ENCODE measurements around the gene IPMK. TPM values are rescaled to one million over a fixed set of nuclear protein-coding genes. Genes with fewer than 3 reads are reported as not detected.
"Not testable (repeated sequence)": the region's sequence is repeated elsewhere in the genome, so short reads cannot be mapped to it uniquely, and the experiment has no call there.

Gene IPMK
- total RNA-seq, 4 donors from 2014 or later: 0.26 to 10.8 (median 3.8) TPM

- H3K4me1 ChIP-seq: no peaks in the 10 kb centered on the region
Observed at GRCh38 chr10:58157076-58157766, 110.5 kb downstream of the IPMK start.

GRCh38 chr10:58155941-58156340, 111.8 kb downstream of the IPMK start:
- DNase-seq; H3K9me3 ChIP-seq; H3K4me1 ChIP-seq; H3K36me3 ChIP-seq; H3K4me3 ChIP-seq; H3K27ac ChIP-seq; intact Hi-C loops (cut with DNase I; ENCODE audit: low total_unique reads); H3K27me3 ChIP-seq: not testable (repeated sequence)

More at GRCh38 chr10:58157076-58157766, 110.5 kb downstream of the IPMK start:
- intact Hi-C loops (cut with DNase I; ENCODE audit: low total_unique reads): no loop called here
- Histone ChIP-seq H3K36me3 (no peaks in the 10 kb centered on the region), H3K9me3 (no peaks in the 10 kb centered on the region), H3K4me3 (no peak overlapping the region), H3K27ac (no peak overlapping the region), H3K27me3 (no peaks in the 10 kb centered on the region)
- no peak for TF ChIP-seq CTCF (IDR thresholded peaks at IDR 0.05)
- TF ChIP-seq POLR2A (IDR thresholded peaks at IDR 0.05): no peak
- DNase-seq: no peak

- H3K4me3 ChIP-seq: no peak overlapping the region
Observed at GRCh38 chr10:58153751-58154150, 113.9 kb downstream of the IPMK start.

GRCh38 chr10:58152673-58153263, 114.9 kb downstream of the IPMK start:
- no peaks in the 10 kb centered on the region for H3K4me1 ChIP-seq
- H3K27ac ChIP-seq: no peak overlapping the region
- H3K4me3 ChIP-seq: no peak overlapping the region
- TF ChIP-seq CTCF (IDR thresholded peaks at IDR 0.05): peak in 3 of 4 experiments; percentile 21 to 40 (median 29)
- TF ChIP-seq POLR2A (IDR thresholded peaks at IDR 0.05): no peak
- intact Hi-C loops (cut with DNase I; ENCODE audit: low total_unique reads): no loop called here
- no peaks in the 10 kb centered on the region for H3K27me3 ChIP-seq
- H3K9me3 ChIP-seq: no peaks in the 10 kb centered on the region
- no peaks in the 10 kb centered on the region for H3K36me3 ChIP-seq
- peak in 1 of 2 donors; percentile 13 for DNase-seq

More at GRCh38 chr10:58153751-58154150, 113.9 kb downstream of the IPMK start:
- no peak for TF ChIP-seq CTCF (IDR thresholded peaks at IDR 0.05)
- TF ChIP-seq POLR2A (IDR thresholded peaks at IDR 0.05): no peak
- Histone ChIP-seq H3K9me3 (no peaks in the 10 kb centered on the region), H3K27me3 (no peaks in the 10 kb centered on the region), H3K27ac (no peak overlapping the region), H3K36me3 (no peaks in the 10 kb centered on the region), H3K4me1 (no peaks in the 10 kb centered on the region)
- intact Hi-C loops (cut with DNase I; ENCODE audit: low total_unique reads): no loop called here
- DNase-seq: no peak

GRCh38 chr10:58150290-58150689, 117.4 kb downstream of the IPMK start:
- no peaks in the 10 kb centered on the region for H3K27me3 ChIP-seq
- H3K27ac ChIP-seq: no peak overlapping the region
- no peaks in the 10 kb centered on the region for H3K36me3 ChIP-seq
- TF ChIP-seq POLR2A (IDR thresholded peaks at IDR 0.05) (no peak), CTCF (IDR thresholded peaks at IDR 0.05) (no peak)
- intact Hi-C loops (cut with DNase I; ENCODE audit: low total_unique reads): no loop called here
- DNase-seq: no peak
- no peaks in the 10 kb centered on the region for H3K9me3 ChIP-seq
- no peak overlapping the region for H3K4me3 ChIP-seq
- no peaks in the 10 kb centered on the region for H3K4me1 ChIP-seq

All from uterus (tissue), 4 donors.